Vagina (tissue), 2 donors: ENCODE measurements around the gene CWH43.
"Not testable (repeated sequence)": the region's sequence is repeated elsewhere in the genome, so short reads cannot be mapped to it uniquely, and the experiment has no call there.

ENCODE experiments used
- POLR2A ChIP-seq, 2 donors: fragments of 450-650 bp; IDR thresholded peaks; one replicate each; pipeline ENCODE4 v1.6.1; 2017; ENCODE audit warnings: antibody characterized with exemption in 2 of 2, mild to moderate bottlenecking in 2 of 2, moderate library complexity in 2 of 2
- POLR2AphosphoS5 ChIP-seq, 2 donors: sonication (generic); formaldehyde crosslinking; IDR thresholded peaks; one replicate each; pipeline ENCODE4 v1.9.0; 2017; ENCODE audit warnings: antibody characterized with exemption in 2 of 2, mild to moderate bottlenecking in 2 of 2, low read depth in 1 of 2; ENCODE audit not compliant: insufficient read depth in 1 of 2
- TF ChIP-seq, protein P1 (sequence below), 3 experiments: fragments of 450-650 bp in 2 of 3; fragments of 200-600 bp in 1 of 3; sonication (generic) in 1 of 3; IDR thresholded peaks; one replicate each; pipeline ENCODE4 v1.5.1; 2017 to 2019; ENCODE audit warnings: antibody characterized with exemption in 3 of 3, mild to moderate bottlenecking in 2 of 3, moderate library complexity in 2 of 3

DNA sequence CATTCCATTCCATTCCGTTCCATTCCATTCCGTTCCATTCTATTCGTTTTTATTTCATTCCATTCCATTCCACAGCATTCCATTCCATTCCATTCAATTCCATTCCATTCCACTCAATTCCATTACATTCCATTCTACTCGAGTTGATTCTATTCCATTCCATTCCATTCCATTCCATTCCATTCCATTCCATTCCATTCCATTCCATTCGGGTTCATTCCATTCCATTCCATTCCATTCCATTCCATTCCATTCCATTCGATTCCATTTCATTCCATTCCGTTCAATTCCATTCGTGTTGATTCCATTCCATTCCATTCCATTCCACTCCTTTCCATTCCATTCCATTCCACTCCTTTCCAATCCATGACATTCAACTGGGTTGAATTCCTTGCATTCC lies 110.6 kb downstream of the CWH43 start:
- TF ChIP-seq, protein P1, sequence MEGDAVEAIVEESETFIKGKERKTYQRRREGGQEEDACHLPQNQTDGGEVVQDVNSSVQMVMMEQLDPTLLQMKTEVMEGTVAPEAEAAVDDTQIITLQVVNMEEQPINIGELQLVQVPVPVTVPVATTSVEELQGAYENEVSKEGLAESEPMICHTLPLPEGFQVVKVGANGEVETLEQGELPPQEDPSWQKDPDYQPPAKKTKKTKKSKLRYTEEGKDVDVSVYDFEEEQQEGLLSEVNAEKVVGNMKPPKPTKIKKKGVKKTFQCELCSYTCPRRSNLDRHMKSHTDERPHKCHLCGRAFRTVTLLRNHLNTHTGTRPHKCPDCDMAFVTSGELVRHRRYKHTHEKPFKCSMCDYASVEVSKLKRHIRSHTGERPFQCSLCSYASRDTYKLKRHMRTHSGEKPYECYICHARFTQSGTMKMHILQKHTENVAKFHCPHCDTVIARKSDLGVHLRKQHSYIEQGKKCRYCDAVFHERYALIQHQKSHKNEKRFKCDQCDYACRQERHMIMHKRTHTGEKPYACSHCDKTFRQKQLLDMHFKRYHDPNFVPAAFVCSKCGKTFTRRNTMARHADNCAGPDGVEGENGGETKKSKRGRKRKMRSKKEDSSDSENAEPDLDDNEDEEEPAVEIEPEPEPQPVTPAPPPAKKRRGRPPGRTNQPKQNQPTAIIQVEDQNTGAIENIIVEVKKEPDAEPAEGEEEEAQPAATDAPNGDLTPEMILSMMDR (IDR thresholded peaks at IDR 0.05) = not testable (repeated sequence)
- TF ChIP-seq POLR2A (IDR thresholded peaks at IDR 0.05); POLR2AphosphoS5 (IDR thresholded peaks at IDR 0.05; ENCODE audit: insufficient read depth in 1 of 2, low read depth in 1 of 2): not testable (repeated sequence)
